ENCODE results near the gene CCDC171. TPM values are rescaled to one million over a fixed set of nuclear protein-coding genes. Genes with fewer than 3 reads are reported as not detected.
A peak's percentile ranks its signal among the peaks of the same experiment; 100 is the strongest.

The CCDC171 gene
- total RNA-seq = 1 to 10 TPM; 1.2 to 2.4 (median 1.8) TPM
- polyA plus RNA-seq = under 1 TPM; 0.29 to 0.33 TPM
- long read RNA-seq, donor 1, partial matches to known transcripts = 1 of 5 reads
- long read RNA-seq, donor 1, other reads (novel, unspliced or antisense) = 4 of 5 reads
- long read RNA-seq, donor 2, partial matches to known transcripts = 1 of 2 reads
- long read RNA-seq, donor 2, other reads (novel, unspliced or antisense) = 1 of 2 reads
- long read RNA-seq, donor 3, partial matches to known transcripts = 1 of 1 reads
- long read RNA-seq, donor 3, other reads (novel, unspliced or antisense) = 0 of 1 reads

- Histone ChIP-seq H3K27ac (peak within 1 kb of the TSS in 9 of 10 donors; percentile 76 to 91 (median 85)), H3K4me1 (peaks cover 0 to 14% (median 9%) of the 10 kb centered on the region in 9 donors), H3K36me3 (no peaks in the 10 kb centered on the region), H3K4me3 (peak within 1 kb of the TSS; percentile 48 to 88 (median 76)), H3K9me3 (no peaks in the 10 kb centered on the region), H3K27me3 (no peaks in the 10 kb centered on the region)
- TF ChIP-seq CTCF (IDR thresholded peaks at IDR 0.05) = no peak
- WGBS, 2 donors = 0 to 1% methylated on average over 65 of the region's 65 CpGs
- ATAC-seq = peak; percentile 97 to 99 (median 98)
- peak; percentile 93 to 94 for DNase-seq
- intact Hi-C loops (cut with DNase I) = loop anchor here in 4 of 10 donors (1.0 to 10.0 kb wide), 6 partner anchors 41 to 258 kb away; partner anchors contain the start of genes SNAPC3 (in 2 of the 4) and PSIP1 (in 1 of the 4)
Observed at GRCh38 chr9:15552636-15553527, at the start of gene CCDC171. TSS of gene CCDC171 (plus strand) at chr9:15553043. CDS start at chr9:15564089, 11,046 bp downstream.

- WGBS, 2 donors = 89 to 94% methylated on average over 3 of the region's 3 CpGs
Observed at GRCh38 chr9:15505921-15506320, 46.9 kb upstream of the CCDC171 start.

GRCh38 chr9:15509931-15510788, 42.7 kb upstream of the CCDC171 start:
- intact Hi-C loops (cut with DNase I) = loop anchor here in 3 of 10 donors (5.0 to 10.0 kb wide), 5 partner anchors 42 to 95 kb away; partner anchors contain the start of genes SNAPC3 (in 2 of the 3) and CCDC171 (in 1 of the 3)
- TF ChIP-seq CTCF (IDR thresholded peaks at IDR 0.05) = no peak
- H3K4me1 ChIP-seq = peaks cover 0 to 32% (median 18%) of the 10 kb centered on the region in 9 donors
- H3K27ac ChIP-seq = peak overlapping the region; percentile 87 to 98 (median 94)
- H3K4me3 ChIP-seq = peak overlapping the region; percentile 69 to 98 (median 96)
- WGBS, 2 donors = 2% methylated on average over 71 to 72 of the region's 76 CpGs
- ATAC-seq = peak; percentile 62 to 84 (median 74)
- peak; percentile 29 to 50 for DNase-seq
- no peaks in the 10 kb centered on the region for H3K9me3 ChIP-seq
- no peaks in the 10 kb centered on the region for H3K27me3 ChIP-seq
- H3K36me3 ChIP-seq = peaks cover 0 to 39% (median 3%) of the 10 kb centered on the region in 9 donors

More at GRCh38 chr9:15505921-15506320, 46.9 kb upstream of the CCDC171 start:
- Histone ChIP-seq H3K27me3 (no peaks in the 10 kb centered on the region), H3K4me3 (no peak overlapping the region), H3K36me3 (peaks cover 0 to 81% (median 4%) of the 10 kb centered on the region in 9 donors), H3K9me3 (no peaks in the 10 kb centered on the region), H3K27ac (no peak overlapping the region), H3K4me1 (peaks cover 0 to 17% (median 12%) of the 10 kb centered on the region in 9 donors)
- intact Hi-C loops (cut with DNase I) = loop anchor here in 2 of 10 donors (5.0 to 10.0 kb wide), 2 partner anchors 84 to 99 kb away; partner anchors contain the start of gene SNAPC3 (in 1 of the 2)
- TF ChIP-seq CTCF (IDR thresholded peaks at IDR 0.05) = no peak
- no peak for ATAC-seq
- no peak for DNase-seq
